NCI-H146 treated with DMSO at 0.1 percent for 48 hours (cell line): ENCODE measurements around the gene MYO18B.

ENCODE experiments used
- DNase-seq: peaks from one replicate; lab custom pipeline; 2025; ENCODE audit not compliant: unreplicated experiment; lab: John Stamatoyannopoulos, UW

Gene MYO18B

DNA sequence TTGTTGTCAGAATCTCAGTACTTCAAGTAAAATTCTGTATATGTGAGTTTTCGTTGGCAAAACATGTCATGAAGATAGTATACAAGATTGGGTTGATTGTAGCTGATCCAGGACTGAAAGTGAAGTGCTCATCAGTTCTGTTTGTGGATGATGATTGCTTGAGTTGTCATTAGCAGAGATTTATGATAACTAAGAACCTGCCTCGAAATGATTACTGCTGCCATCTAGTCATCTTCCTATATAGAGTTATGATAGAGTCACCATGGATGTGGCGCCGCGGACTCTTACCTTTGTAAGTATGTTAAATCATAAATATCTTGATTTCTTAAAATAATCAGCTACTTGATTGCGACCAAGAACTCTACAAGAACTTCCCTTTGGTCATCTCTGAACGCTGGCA, 27.9 kb upstream of the MYO18B start:
- no peak for DNase-seq

DNA sequence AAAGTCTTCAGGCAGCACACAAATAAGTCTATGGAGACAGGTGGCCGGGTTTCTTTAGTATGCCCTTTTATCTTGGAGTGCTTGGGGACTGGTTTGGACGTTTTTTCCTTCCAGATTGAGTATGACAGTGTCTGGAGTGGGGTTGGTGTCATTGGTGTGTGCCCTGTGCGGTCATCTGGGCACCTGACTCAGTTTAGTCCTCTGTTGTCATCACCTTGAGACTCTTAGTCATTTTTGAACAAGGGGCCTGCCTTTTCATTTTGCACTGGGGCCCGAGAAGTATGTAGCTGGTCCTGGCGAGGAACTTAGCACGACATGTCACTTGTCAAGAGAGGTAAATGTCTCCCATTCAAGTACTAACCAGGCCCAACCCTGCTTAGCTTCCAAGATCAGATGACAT, 27.2 kb upstream of the MYO18B start:
- no peak for DNase-seq

DNA sequence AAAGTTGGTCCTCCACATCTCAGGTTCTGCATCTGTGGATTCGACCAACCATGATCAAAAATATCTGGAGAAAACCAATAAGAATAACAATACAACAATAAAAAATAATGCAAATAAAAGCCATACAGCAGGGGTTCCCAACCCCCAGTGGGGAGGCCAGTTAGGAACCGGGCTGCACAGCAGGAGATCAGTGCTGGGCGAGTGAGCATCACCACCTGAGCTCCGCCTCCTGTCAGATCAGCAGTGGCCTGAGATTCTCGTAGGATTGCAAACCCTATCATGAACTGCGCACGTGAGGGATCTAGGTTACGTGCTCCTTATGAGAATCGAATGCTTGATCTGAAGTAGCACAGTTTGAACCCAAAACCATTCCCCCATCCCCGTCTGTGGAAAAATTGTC, 25.4 kb upstream of the MYO18B start:
- peak; percentile 56 for DNase-seq

DNA sequence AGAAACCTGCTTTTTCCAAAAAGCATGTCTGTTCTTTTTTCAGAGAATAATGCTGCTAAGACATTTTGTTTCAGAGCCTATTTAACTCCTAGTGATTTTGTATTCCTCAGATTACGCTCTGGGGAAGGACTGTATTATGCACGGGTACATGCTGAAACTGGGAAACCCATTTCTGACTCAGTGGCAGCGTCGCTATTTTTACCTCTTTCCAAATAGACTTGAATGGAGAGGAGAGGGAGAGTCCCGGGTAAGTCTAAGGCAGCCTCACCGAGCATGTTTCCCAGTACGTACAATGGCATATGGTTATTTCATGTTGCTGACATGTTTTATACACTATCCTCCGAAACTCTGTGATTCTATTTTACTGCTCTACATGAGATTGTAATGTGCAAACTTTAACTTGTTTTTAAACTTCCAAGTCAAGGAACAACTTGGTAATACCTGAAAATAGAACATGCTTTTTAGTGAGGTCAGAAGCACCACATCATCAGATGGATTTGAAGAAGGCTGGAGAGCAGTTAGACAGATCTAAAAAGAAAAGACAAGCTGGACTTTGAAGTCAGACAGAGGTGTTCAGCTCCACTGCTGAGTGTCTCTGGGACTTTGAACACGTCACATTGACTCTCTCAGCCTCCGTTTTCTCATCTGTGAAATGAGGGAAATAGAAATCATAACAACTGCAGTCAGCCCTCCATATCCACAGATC, 23.7 kb upstream of the MYO18B start:
- no peak for DNase-seq

DNA sequence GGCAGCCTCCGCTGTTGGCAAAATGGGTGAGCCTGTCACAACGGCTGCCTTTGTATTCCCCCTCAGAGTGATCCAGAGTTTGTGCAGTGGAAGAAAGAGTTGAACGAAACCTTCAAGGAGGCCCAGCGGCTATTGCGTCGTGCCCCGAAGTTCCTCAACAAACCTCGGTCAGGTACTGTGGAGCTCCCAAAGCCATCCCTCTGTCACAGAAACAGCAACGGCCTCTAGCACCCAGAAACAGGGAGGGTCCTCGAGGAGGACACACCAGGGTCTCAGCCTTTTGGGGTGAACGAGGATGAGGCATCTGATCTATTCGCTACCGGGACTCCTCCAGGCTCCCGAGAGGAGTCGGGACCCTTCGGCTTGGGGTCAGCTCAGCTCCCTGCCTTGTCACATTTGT, 19.8 kb upstream of the MYO18B start:
- no peak for DNase-seq

DNA sequence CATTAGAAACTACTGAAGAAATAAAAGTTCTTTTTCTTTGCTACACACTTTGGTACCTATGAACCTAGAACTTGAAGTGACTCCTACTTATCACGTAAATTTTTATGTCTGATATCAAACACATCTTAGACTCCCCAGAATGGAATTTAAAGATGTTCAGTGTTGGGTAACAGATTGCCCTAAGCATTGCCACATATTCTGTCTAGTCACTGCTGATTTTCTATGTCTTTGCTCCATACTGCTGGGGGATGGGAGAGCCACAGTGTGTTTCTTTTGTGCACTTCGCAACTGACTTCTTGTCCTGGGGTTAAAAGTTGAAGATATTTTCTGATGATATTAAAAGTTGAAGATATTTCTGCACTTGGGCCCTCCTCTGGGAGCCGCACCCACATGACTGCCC, 19.4 kb upstream of the MYO18B start:
- no peak for DNase-seq

DNA sequence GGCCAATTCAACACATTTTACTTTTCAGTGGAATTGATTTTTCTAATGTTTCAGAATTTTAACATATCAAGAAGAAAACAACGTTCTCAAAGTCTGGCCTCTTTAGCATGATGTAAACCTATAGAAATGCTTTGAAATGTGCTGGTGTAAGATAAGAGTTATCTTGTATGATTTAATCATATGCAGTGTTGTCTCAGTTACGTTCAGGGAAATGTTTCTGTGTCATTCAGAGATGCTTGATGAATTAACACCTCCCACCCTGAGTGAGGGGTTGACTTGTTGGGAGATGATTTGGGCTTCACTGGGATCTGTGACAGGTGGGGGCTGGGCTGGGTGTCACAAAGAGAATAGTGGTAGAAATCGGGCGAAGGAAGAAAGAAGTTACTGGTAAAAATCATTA, 15.7 kb upstream of the MYO18B start:
- no peak for DNase-seq

DNA sequence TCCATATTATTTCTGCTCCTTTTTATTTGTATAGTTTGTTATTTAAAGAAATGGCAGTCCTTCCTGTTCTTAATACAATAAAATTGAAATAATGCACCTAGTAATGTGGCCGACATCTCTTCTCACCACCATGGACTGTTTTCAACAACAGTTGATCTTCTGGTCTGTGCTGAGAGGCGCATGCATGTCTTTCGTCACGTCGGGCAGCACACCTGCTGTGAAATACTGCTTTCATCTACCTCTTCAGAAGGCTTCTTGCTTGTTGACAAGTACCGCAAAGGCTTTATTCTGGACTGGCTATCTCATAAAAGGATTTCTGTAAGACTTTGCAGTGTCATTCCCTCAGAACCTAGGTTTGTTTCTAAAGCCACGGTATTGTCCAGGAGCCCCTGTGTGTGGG, 13.9 kb upstream of the MYO18B start:
- no peak for DNase-seq

DNA sequence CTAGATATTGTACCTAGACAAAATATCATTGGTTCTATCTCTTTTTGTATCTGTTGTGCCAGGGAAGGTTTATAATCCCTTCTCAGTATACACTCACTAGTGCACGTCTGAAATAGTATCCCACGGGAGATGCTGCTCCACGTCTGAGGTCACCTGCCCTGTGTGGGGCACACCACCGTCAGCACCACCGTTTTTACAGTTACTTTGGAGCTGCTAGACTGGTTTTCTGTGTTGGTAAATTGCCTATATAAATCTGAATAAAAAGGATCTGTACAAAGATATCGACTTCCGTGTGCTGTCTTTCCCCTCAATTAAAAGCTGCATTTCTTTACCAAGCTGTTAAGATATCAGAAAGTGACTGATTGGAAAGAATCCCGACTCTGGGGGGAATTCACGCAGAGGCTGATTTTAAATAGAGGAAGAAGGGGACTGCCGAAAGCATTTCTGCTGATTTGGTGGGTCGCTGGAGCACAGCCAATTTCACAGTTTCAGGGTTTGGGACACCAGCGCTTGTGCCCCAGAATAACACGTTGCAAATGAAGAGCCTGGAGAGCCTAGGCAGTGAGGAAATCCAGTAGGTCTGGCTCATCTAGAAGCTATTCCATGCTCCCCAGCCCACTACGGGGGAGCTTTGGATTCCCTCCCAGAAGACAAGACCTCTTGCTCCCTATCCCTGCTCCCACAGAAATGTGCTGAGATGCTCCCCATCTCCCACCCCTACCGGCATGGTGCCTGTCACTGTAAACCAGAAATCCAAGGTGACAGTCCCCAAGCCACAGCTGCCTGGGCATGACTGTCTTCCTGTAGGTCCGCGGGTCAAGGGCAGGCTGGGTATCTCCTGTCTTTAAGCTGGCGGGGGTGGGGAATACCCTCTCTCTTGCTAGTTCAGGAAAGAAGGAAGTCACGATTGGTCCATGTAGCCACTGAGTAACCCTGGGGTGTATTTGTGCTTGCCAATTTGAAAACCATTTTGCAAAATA, 12.7 kb upstream of the MYO18B start:
- DNase-seq = no peak

DNA sequence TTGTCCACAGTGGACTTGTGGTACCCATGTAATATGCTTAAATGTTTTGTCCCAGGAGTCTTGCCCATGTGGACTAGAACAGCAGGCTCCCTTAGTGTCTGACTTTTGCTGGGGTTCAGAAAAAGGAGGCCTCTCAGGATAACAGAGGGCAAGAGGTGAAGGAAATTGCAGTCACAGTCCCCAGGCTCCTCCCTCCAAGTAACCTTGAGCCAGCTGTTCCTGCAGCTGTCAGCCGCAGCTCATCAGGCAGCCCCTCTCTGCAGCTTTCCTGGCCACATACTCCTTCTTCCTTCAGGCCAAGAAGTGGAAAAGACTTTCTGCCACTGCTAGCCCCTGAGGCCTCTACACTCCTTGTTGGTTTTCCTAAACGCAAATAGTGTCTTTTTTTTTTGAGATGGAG, 6.3 kb upstream of the MYO18B start:
- no peak for DNase-seq

DNA sequence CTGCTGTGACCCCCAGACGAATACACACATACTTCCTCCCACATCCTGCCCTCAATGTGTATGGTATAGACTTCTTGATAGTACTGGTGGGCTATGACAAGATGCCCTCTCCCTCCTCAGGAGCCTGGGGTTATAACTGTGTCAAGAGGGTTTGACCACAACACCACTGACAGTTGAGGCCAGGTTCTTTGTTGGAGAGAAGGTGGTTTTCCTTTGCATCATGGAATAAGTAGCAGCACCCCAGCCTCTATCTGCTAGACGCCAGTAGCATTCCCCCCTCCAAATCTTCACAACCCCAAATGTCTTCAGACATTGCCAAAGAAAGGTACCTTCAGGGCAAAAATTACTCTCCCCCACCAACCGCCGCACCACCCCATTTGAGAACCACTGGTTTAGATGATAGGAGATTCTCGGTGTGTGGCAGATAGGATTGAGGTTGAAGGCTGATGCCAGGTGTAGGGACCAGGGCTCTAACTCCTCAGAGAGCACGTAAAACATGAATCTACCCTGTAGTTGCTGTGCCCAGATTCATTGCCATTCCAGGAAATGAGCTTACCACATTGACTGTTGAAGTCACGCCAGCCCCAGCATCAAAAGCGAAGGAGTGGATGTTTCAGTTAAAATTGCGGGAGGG, 5.5 kb upstream of the MYO18B start:
- no peak for DNase-seq

DNA sequence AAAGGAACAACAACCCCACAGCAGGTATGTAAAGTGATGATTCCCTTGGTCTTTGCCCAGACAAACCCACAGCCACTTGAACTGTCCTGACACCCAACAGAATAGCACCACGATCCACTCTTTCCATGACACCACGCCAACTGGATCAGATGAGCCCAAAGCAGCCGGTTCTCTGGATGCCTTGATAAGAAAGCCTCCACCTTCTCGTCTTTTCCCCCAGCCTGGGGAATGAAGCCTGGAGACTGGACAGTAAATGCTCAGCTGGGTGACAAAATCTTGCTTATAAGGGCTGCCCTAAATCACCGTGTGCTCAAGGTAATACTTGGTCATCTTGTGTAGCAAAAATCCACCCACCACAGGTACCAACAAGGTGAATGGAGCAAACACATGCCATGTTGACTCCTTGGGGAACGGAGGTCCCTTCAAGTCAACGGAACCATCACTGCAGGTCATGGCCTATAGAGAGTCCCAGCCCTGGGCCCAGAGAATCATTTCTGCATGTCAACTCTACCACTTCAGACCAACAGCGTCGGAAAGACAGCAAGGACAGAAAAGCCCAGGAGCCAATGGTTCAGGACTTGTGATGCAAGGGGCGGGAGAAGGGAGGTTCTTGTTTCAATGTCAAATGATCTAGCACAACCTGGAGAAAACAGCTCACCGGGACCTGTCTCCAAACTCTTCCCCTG, 2.2 kb upstream of the MYO18B start:
- DNase-seq = no peak

DNA sequence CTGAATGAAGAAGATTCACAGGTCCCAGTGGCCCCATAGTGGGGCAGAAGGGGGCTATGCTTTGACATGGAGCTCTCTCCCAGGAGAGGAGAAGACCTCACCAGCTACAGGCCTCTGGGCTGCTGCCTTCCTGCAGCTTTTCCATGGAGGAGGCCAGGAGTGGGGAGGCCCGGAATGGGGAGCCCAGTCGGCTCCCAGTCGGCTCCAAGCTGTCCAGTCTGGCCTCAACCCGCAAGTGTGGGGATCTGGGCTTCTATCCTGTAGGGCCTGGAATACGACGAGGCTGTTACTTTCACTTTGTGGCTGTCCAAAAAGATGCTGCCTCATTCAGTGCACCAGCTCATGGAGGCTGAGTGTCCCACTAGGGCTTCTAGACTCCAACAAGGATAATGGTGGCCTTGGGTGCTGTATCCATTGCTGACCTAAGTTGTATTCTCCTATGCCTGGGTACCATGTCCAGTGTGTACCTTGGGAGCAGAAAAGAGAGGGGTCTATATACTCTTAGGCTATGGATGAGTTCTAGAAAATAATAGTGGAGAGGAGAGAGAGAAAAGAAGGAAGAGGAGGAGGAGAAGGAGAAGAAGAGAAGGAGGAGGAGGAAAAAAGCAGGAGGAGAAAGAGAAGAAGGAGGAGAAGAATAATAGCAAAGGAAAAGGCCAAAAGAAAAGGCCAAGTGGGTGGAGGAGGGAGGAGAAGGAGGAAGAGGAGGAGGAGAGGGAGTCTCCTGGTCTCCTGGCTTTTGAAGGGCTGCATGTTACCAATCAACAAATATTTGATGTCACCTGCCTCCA, 1.1 kb downstream of the MYO18B start:
- DNase-seq = no peak

DNA sequence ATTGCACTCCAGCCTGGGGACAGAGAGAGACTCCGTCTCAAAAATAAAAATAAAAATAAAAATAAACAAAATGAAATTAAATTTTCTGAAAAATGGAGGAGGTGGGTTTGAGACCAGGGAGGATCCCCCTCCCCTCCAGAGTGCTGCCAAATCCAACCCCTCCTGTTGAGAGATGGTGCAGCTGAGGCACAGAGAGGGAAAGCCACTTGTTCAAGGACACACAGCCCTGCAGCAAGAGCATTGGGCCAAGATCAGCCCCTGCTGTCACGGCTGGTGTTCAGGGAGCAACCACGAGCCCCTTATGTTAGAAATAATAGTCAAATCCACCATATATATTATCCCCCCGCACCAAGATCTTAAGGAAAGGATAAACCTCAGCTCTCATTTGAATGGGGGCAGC, 2.7 kb downstream of the MYO18B start:
- no peak for DNase-seq

DNA sequence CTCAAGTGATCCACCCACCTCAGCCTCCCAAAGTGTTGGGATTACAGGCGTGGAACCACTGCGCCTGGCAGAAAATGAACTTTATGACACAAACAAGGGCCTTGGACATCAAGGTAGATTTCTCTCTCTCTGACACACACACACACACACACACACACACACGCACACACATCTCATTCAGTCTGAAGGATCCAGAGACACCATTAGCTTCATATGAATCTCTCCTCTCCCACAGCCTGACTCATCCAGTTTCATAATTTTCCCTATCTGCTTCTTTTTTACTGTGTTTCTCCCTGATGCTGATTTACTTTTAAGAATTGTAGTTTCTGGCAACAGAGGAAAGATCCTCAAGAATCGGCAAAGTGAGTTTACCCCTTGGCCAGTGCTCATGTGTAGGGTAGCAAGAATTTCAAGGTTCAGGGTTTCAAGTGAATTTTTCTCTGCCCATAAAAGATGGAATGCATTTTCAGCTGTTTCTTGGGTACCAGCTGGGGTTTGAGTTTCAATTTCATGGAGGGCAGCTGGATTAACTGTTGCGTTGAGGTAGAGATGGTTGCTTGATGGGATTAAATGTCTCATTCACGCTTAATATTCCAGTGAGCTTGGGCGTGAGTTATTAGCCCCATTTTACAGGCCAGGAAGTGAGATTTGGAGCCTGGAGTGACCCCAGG, 3.5 kb downstream of the MYO18B start:
- DNase-seq = no peak

DNA sequence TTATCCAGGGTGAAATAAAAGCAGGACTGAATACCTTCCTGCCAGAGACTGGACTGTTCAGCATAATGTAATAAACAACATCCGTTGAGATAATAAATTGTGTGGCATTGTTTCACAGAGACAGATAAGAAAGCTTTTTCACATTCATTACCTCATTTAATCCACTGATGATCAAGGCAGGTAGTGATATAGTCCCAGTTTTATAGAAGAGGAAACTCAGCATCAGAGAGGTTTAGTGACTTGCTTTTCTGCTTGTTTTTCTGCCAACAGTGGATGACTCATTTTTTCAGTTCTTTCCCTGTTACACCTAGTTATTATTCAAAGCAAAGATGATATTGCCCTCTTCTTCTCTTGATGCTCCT, 4.0 kb downstream of the MYO18B start:
- DNase-seq = no peak

DNA sequence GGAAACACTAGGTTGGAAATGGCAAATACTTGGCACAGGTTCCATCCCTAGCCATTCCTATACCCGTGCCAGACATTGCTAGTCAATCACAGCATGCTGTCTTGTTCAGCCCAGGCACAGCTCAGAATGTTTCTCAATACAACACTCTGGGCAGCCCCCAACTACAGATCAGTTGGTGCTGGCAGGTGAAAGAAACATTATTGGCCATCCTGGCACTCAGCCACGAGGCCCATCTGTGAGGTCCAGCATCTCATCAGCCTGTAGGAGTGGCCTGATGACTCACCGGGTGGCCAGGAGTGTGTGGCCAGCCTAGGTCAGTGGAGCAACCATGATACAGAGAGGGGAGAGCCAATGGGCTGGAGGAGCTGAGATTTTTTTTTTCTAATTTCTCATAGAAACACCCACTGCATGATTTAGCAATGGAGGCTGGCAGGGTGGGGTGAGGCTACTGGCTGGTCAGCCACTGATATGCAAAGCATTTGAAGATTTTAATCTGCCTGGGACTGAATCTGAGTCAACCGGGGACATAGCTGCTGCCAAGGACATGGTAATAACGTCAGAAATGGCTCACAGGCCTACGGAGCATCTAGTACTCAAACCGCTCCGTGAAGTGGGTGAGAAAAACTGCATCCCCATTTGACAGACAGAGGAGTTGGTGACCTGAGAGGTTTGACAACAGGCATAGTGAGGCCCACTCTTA, 5.4 kb downstream of the MYO18B start:
- peak; percentile 26 for DNase-seq

DNA sequence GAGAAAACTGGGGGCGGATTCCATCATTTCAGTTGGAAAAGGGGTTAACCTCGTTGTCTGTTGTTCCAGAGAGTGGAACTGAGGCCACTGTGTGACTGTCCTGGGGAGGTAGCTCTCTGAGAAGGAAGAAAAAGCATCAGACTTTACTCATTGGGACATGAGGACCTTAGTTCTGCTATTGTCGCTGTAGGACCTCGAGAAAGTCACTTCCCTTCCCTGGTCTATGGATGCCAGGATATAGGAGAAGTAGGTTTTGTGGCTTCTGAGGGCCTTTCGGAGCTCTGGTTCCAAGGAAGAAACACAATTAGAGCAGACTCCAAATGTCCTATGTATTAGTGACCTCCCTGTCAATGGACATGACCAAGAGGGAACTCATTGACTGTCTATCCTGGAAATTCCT, 6.2 kb downstream of the MYO18B start:
- no peak for DNase-seq

DNA sequence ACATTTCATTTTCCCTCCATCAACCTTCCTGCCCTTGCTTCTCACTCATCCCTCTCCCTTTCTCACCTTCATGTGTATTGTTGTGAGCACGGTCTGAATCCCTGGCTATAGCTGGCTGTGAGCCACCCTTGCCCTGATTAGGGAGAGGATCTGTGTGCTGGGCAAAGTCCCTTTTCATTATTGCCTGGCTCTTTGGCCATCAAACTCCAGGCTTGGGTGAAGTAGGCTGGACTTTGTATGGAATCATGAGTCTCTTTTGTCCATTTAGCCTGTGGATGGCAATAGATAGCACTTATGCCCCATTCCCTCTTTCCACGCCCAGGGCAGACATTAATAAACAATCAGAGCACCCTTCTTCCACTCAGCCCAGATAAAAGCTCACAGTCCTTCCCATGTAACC, 6.7 kb downstream of the MYO18B start:
- DNase-seq = no peak
